Measurements from ENCODE around the gene CDH4.

The CDH4 gene

GRCh38 chr20:61859767-61860166 lies 607.7 kb downstream of the CDH4 start:
- DNase-seq: no peak

GRCh38 chr20:61860260-61860987 lies 608.4 kb downstream of the CDH4 start:
- no peak for DNase-seq

- no peak for DNase-seq
These were observed 609.2 kb downstream of the CDH4 start for GRCh38 chr20:61861054-61861841.

- no peak for DNase-seq
These were observed 609.8 kb downstream of the CDH4 start for GRCh38 chr20:61861858-61862257.

- DNase-seq: no peak
These were observed 610.8 kb downstream of the CDH4 start for GRCh38 chr20:61862881-61863280.

- no peak for DNase-seq
These were observed 612.4 kb downstream of the CDH4 start for GRCh38 chr20:61864481-61864880.

GRCh38 chr20:61865353-61865752 lies 613.3 kb downstream of the CDH4 start:
- DNase-seq: no peak

GRCh38 chr20:61866165-61866564 lies 614.1 kb downstream of the CDH4 start:
- no peak for DNase-seq

GRCh38 chr20:61868006-61868405 lies 615.9 kb downstream of the CDH4 start:
- DNase-seq: no peak

GRCh38 chr20:61868466-61869090 lies 616.5 kb downstream of the CDH4 start:
- no peak for DNase-seq

GRCh38 chr20:61869750-61870507 lies 617.9 kb downstream of the CDH4 start:
- no peak for DNase-seq

GRCh38 chr20:61871160-61871559 lies 619.1 kb downstream of the CDH4 start:
- DNase-seq: no peak

GRCh38 chr20:61871913-61872312 lies 619.9 kb downstream of the CDH4 start:
- no peak for DNase-seq

GRCh38 chr20:61872371-61872900 lies 620.4 kb downstream of the CDH4 start:
- no peak for DNase-seq

GRCh38 chr20:61873651-61874420 lies 621.8 kb downstream of the CDH4 start:
- no peak for DNase-seq

GRCh38 chr20:61874421-61875068 lies 622.5 kb downstream of the CDH4 start:
- DNase-seq: no peak

- no peak for DNase-seq
These were observed 623.3 kb downstream of the CDH4 start for GRCh38 chr20:61875221-61875885.

- no peak for DNase-seq
These were observed 623.9 kb downstream of the CDH4 start for GRCh38 chr20:61875996-61876395.

GRCh38 chr20:61876952-61877728 lies 625.1 kb downstream of the CDH4 start:
- no peak for DNase-seq

All from T-helper 9 cell (primary cell).